Pericardium fibroblast (primary cell): ENCODE measurements around the gene PRKCQ. TPM values are rescaled to one million over a fixed set of nuclear protein-coding genes. Genes with fewer than 3 reads are reported as not detected.

Experiments
- total RNA-seq: library from RNA; depleted of rRNA; stranded (reverse); fragments of >200 nt; gene quantifications from 2 replicates; pipeline ENCODE4 v1.2.3, GENCODE V29; 2015

Gene PRKCQ
- 0.09 and 0.12 TPM in 2 replicates for total RNA-seq

GRCh38 chr10:6579904-6580278, at the start of gene PRKCQ:
TSS of gene PRKCQ (minus strand) at chr10:6580276. CDS start at chr10:6515135, 65,141 bp downstream.

